SK-N-SH treated with all-trans-retinoic acid at 6 μM for 48 hours (cell line): ENCODE results near the gene USP14.

Source experiments
- ATAC-seq: fragments of 200-7000 bp; cut with Tn5 transposase; 3 replicates; pipeline ENCODE4 v1.9.1; 2020; ENCODE audit warnings: mild to moderate bottlenecking, moderate library complexity
- ARNTL ChIP-seq: fragments of 450-650 bp; formaldehyde crosslinking; IDR thresholded peaks from 2 replicates; pipeline ENCODE4 v1.5.0; 2020; ENCODE audit warnings: low read depth, mild to moderate bottlenecking, moderate library complexity, borderline replicate concordance
- BACH2 ChIP-seq: fragments of 250-450 bp; sonication (Bioruptor Pico); IDR thresholded peaks from 2 replicates; pipeline ENCODE4 v1.9.0; 2021; ENCODE audit warnings: mild to moderate bottlenecking, borderline replicate concordance
- CREB5 ChIP-seq: fragments of 250-450 bp; sonication (Bioruptor Pico); IDR thresholded peaks from 2 replicates; pipeline ENCODE4 v1.5.1; 2020; ENCODE audit warnings: low read depth, mild to moderate bottlenecking, moderate library complexity
- CSDC2 ChIP-seq: fragments of 250-450 bp; sonication (Bioruptor Pico); IDR thresholded peaks from 2 replicates; pipeline ENCODE4 v1.5.0; 2020; ENCODE audit warnings: mild to moderate bottlenecking, moderate library complexity
- GLIS3 ChIP-seq: fragments of 250-450 bp; sonication (Bioruptor Pico); IDR thresholded peaks from 2 replicates; pipeline ENCODE4 v1.5.0; 2020; ENCODE audit warnings: mild to moderate bottlenecking, moderate library complexity
- ISL1 ChIP-seq: fragments of 250-450 bp; sonication (Bioruptor Pico); IDR thresholded peaks from 2 replicates; pipeline ENCODE4 v2.1.2; 2022; ENCODE audit warnings: mild to moderate bottlenecking, moderate library complexity
- OSR1 ChIP-seq: fragments of 250-450 bp; sonication (Bioruptor Pico); IDR thresholded peaks from 2 replicates; pipeline ENCODE4 v1.8.0; 2022; ENCODE audit warnings: moderate library complexity, mild to moderate bottlenecking, inconsistent platforms
- PATZ1 ChIP-seq: fragments of 250-450 bp; sonication (Bioruptor Pico); IDR thresholded peaks from 2 replicates; pipeline ENCODE4 v1.8.0; 2020; ENCODE audit warnings: mild to moderate bottlenecking, moderate library complexity, borderline replicate concordance
- POU6F1 ChIP-seq: fragments of 250-450 bp; sonication (Bioruptor Pico); IDR thresholded peaks from 2 replicates; pipeline ENCODE4 v1.8.0; 2021; ENCODE audit warnings: low read depth, mild to moderate bottlenecking, moderate library complexity, borderline replicate concordance
- PPARA ChIP-seq: fragments of 250-450 bp; sonication (Bioruptor Pico); IDR thresholded peaks from 2 replicates; pipeline ENCODE4 v1.5.0; 2020; ENCODE audit warnings: mild to moderate bottlenecking, borderline replicate concordance
- SNAI2 ChIP-seq: fragments of 250-450 bp; sonication (Bioruptor Pico); IDR thresholded peaks from 2 replicates; pipeline ENCODE4 v1.5.0; 2020; ENCODE audit warnings: mild to moderate bottlenecking, moderate library complexity
- TCF4 ChIP-seq: fragments of 250-450 bp; sonication (Bioruptor Pico); IDR thresholded peaks from 2 replicates; pipeline ENCODE4 v1.8.0; 2021; ENCODE audit warnings: mild to moderate bottlenecking, moderate library complexity, borderline replicate concordance
- ZC3H10 ChIP-seq: fragments of 250-450 bp; sonication (Bioruptor Pico); IDR thresholded peaks from 2 replicates; pipeline ENCODE4 v1.5.1; 2021; ENCODE audit warnings: mild to moderate bottlenecking, moderate library complexity
- ZFP3 ChIP-seq: fragments of 250-450 bp; sonication (Bioruptor Pico); IDR thresholded peaks from 2 replicates; pipeline ENCODE4 v1.5.0; 2020; ENCODE audit warnings: mild to moderate bottlenecking, moderate library complexity
- ZFP30 ChIP-seq: fragments of 450-650 bp; formaldehyde crosslinking; IDR thresholded peaks from 2 replicates; pipeline ENCODE4 v1.5.0; 2022; ENCODE audit warnings: mild to moderate bottlenecking, moderate library complexity
- ZNF565 ChIP-seq: fragments of 450-650 bp; formaldehyde crosslinking; conservative IDR thresholded peaks from 2 replicates; pipeline ENCODE4 v1.5.0; 2020; ENCODE audit warnings: low read depth, mild to moderate bottlenecking, moderate library complexity
- ZNF70 ChIP-seq: fragments of 450-650 bp; formaldehyde crosslinking; IDR thresholded peaks from 2 replicates; pipeline ENCODE4 v1.5.0; 2020; ENCODE audit warnings: mild to moderate bottlenecking, moderate library complexity
- TF ChIP-seq, protein P1 (sequence below): fragments of 250-450 bp; sonication (Bioruptor Pico); IDR thresholded peaks from 2 replicates; pipeline ENCODE4 v1.5.0; 2020; ENCODE audit warnings: mild to moderate bottlenecking, moderate library complexity
- TF ChIP-seq, protein P2 (sequence below): fragments of 250-450 bp; sonication (Bioruptor Pico); IDR thresholded peaks from 2 replicates; pipeline ENCODE4 v1.5.1; 2021; ENCODE audit warnings: mild to moderate bottlenecking, moderate library complexity

Gene USP14

DNA sequence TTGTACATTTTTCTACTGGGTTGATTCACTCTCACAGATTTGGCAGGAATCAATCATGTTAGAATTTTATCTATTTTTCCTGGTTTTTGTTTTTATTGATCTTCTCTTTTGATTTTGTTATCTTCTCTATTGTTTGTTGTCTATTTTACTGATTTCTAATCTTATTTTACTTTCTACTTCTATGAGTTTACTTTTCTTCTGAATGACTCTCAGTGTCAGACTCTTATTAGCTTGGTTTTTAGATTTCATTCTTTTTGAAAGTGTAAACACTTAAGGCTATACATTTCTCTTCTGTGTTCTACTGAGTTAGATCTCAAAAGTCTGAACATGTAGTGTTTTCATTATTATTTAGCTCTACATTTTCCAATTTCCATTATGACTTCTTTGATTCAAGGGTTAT is 62.4 kb downstream of the USP14 start:
- TF ChIP-seq, protein P1, sequence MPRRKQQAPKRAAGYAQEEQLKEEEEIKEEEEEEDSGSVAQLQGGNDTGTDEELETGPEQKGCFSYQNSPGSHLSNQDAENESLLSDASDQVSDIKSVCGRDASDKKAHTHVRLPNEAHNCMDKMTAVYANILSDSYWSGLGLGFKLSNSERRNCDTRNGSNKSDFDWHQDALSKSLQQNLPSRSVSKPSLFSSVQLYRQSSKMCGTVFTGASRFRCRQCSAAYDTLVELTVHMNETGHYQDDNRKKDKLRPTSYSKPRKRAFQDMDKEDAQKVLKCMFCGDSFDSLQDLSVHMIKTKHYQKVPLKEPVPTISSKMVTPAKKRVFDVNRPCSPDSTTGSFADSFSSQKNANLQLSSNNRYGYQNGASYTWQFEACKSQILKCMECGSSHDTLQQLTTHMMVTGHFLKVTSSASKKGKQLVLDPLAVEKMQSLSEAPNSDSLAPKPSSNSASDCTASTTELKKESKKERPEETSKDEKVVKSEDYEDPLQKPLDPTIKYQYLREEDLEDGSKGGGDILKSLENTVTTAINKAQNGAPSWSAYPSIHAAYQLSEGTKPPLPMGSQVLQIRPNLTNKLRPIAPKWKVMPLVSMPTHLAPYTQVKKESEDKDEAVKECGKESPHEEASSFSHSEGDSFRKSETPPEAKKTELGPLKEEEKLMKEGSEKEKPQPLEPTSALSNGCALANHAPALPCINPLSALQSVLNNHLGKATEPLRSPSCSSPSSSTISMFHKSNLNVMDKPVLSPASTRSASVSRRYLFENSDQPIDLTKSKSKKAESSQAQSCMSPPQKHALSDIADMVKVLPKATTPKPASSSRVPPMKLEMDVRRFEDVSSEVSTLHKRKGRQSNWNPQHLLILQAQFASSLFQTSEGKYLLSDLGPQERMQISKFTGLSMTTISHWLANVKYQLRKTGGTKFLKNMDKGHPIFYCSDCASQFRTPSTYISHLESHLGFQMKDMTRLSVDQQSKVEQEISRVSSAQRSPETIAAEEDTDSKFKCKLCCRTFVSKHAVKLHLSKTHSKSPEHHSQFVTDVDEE (CRISPR knock-in tag), result no peak
- TF ChIP-seq SNAI2 (CRISPR knock-in tag) (no peak), PPARA (no peak), CREB5 (CRISPR knock-in tag) (no peak), CSDC2 (no peak), ARNTL (CRISPR knock-in tag) (no peak), PATZ1 (CRISPR knock-in tag) (no peak), OSR1 (CRISPR knock-in tag) (no peak), ZNF565 (CRISPR knock-in tag) (no peak), ISL1 (no peak), ZFP30 (CRISPR knock-in tag) (no peak), ZNF70 (CRISPR knock-in tag) (no peak)
- TF ChIP-seq, protein P2, sequence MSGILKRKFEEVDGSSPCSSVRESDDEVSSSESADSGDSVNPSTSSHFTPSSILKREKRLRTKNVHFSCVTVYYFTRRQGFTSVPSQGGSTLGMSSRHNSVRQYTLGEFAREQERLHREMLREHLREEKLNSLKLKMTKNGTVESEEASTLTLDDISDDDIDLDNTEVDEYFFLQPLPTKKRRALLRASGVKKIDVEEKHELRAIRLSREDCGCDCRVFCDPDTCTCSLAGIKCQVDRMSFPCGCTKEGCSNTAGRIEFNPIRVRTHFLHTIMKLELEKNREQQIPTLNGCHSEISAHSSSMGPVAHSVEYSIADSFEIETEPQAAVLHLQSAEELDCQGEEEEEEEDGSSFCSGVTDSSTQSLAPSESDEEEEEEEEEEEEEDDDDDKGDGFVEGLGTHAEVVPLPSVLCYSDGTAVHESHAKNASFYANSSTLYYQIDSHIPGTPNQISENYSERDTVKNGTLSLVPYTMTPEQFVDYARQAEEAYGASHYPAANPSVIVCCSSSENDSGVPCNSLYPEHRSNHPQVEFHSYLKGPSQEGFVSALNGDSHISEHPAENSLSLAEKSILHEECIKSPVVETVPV (CRISPR knock-in tag), result no peak

DNA sequence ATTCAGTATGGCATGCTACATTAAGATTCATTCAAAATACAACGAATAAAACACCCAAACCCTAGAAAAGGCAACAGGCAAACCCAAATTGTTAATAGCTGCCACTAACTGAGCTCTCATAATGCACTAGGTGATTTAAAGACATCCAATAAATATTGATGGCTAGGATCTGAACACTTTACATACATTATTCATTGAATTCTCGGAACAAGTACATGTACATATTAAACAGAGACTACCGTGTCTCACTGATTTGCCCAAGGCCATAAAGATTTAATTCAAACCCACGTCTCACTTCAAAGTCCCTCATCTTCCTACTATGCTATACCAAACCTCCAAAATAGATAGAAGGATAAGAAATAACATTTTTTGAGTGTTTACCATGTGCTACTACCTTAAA is 67.4 kb downstream of the USP14 start:
- ATAC-seq, result no peak
- TF ChIP-seq, protein P1 (CRISPR knock-in tag), result no peak
- TF ChIP-seq ZC3H10 (CRISPR knock-in tag), result no peak
- no peak for TF ChIP-seq TCF4 (CRISPR knock-in tag)
- TF ChIP-seq ZNF565 (CRISPR knock-in tag), result no peak
- TF ChIP-seq OSR1 (CRISPR knock-in tag), result no peak
- no peak for TF ChIP-seq CSDC2
- TF ChIP-seq CREB5 (CRISPR knock-in tag), result no peak
- TF ChIP-seq GLIS3 (CRISPR knock-in tag), result no peak
- TF ChIP-seq BACH2 (CRISPR knock-in tag), result no peak
- no peak for TF ChIP-seq ZFP30 (CRISPR knock-in tag)
- TF ChIP-seq ZFP3 (CRISPR knock-in tag), result no peak
- no peak for TF ChIP-seq ARNTL (CRISPR knock-in tag)
- TF ChIP-seq SNAI2 (CRISPR knock-in tag), result no peak
- TF ChIP-seq POU6F1 (CRISPR knock-in tag), result no peak
- no peak for TF ChIP-seq ZNF70 (CRISPR knock-in tag)
- TF ChIP-seq, all 23 proteins: peak for 0

More for the DNA sequence above, 62.4 kb downstream of the USP14 start:
- no peak for ATAC-seq
